Measurements from ENCODE around the gene MAD1L1.

The MAD1L1 gene

GRCh38 chr7:2044883-2045471 is 187.8 kb downstream of the MAD1L1 start:
- Histone ChIP-seq H3K9me2 (replicated peaks; ENCODE audit: insufficient read depth, low read length) (no peaks in the 10 kb centered on the region), H4K20me1 (ENCODE audit: low read depth, low read length) (no peaks in the 10 kb centered on the region), H3F3A (ENCODE audit: insufficient read depth) (no peaks in the 10 kb centered on the region), H3K27ac (ENCODE audit: low read depth, low read length) (no peak overlapping the region), H3K9me3 (ENCODE audit: insufficient read depth, low read length) (no peaks in the 10 kb centered on the region), H2AFZ (ENCODE audit: low read depth, low read length, severe bottlenecking) (no peak overlapping the region), H3K9ac (ENCODE audit: low read length) (no peak overlapping the region), H3K36me3 (ENCODE audit: low read length) (no peaks in the 10 kb centered on the region), H3K79me2 (ENCODE audit: insufficient read depth, low read length) (no peaks in the 10 kb centered on the region), H3K27me3 (ENCODE audit: low read length) (no peaks in the 10 kb centered on the region), H3K4me3 (ENCODE audit: insufficient read depth, low read length, poor library complexity, severe bottlenecking) (no peak overlapping the region), H3K4me2 (ENCODE audit: low read depth, low read length, poor library complexity, severe bottlenecking) (no peak overlapping the region)
- no peak for TF ChIP-seq EZH2phosphoT487 (conservative IDR thresholded peaks at IDR 0.05; ENCODE audit: low read length)
- no peak for TF ChIP-seq CTCF (IDR thresholded peaks at IDR 0.05; ENCODE audit: insufficient read depth, low read length, poor library complexity, severe bottlenecking)

- Histone ChIP-seq H3K36me3 (ENCODE audit: low read length) (no peaks in the 10 kb centered on the region), H3K4me2 (ENCODE audit: low read depth, low read length, poor library complexity, severe bottlenecking) (no peak overlapping the region)
Measured at GRCh38 chr7:2044311-2044882, 188.3 kb downstream of the MAD1L1 start.

GRCh38 chr7:2043316-2044039 is 189.3 kb downstream of the MAD1L1 start:
- Histone ChIP-seq H3K9me3 (ENCODE audit: insufficient read depth, low read length) (no peaks in the 10 kb centered on the region), H3K79me2 (ENCODE audit: insufficient read depth, low read length) (no peaks in the 10 kb centered on the region), H3K4me3 (ENCODE audit: insufficient read depth, low read length, poor library complexity, severe bottlenecking) (no peak overlapping the region), H3K27ac (ENCODE audit: low read depth, low read length) (no peak overlapping the region), H3K9ac (ENCODE audit: low read length) (no peak overlapping the region), H3F3A (ENCODE audit: insufficient read depth) (no peaks in the 10 kb centered on the region), H3K36me3 (ENCODE audit: low read length) (no peaks in the 10 kb centered on the region), H3K4me2 (ENCODE audit: low read depth, low read length, poor library complexity, severe bottlenecking) (no peak overlapping the region), H3K27me3 (ENCODE audit: low read length) (no peaks in the 10 kb centered on the region), H2AFZ (ENCODE audit: low read depth, low read length, severe bottlenecking) (no peak overlapping the region), H3K9me2 (replicated peaks; ENCODE audit: insufficient read depth, low read length) (no peaks in the 10 kb centered on the region), H4K20me1 (ENCODE audit: low read depth, low read length) (no peaks in the 10 kb centered on the region)
- TF ChIP-seq CTCF (IDR thresholded peaks at IDR 0.05; ENCODE audit: insufficient read depth, low read length, poor library complexity, severe bottlenecking) = no peak
- TF ChIP-seq EZH2phosphoT487 (conservative IDR thresholded peaks at IDR 0.05; ENCODE audit: low read length) = no peak

More at GRCh38 chr7:2044311-2044882, 188.3 kb downstream of the MAD1L1 start:
- Histone ChIP-seq H3K27me3 (ENCODE audit: low read length) (no peaks in the 10 kb centered on the region), H3F3A (ENCODE audit: insufficient read depth) (no peaks in the 10 kb centered on the region), H3K9ac (ENCODE audit: low read length) (no peak overlapping the region), H3K79me2 (ENCODE audit: insufficient read depth, low read length) (no peaks in the 10 kb centered on the region), H3K4me3 (ENCODE audit: insufficient read depth, low read length, poor library complexity, severe bottlenecking) (no peak overlapping the region), H2AFZ (ENCODE audit: low read depth, low read length, severe bottlenecking) (no peak overlapping the region), H3K9me3 (ENCODE audit: insufficient read depth, low read length) (no peaks in the 10 kb centered on the region), H4K20me1 (ENCODE audit: low read depth, low read length) (no peaks in the 10 kb centered on the region), H3K27ac (ENCODE audit: low read depth, low read length) (no peak overlapping the region), H3K9me2 (replicated peaks; ENCODE audit: insufficient read depth, low read length) (no peaks in the 10 kb centered on the region)
- no peak for TF ChIP-seq CTCF (IDR thresholded peaks at IDR 0.05; ENCODE audit: insufficient read depth, low read length, poor library complexity, severe bottlenecking)
- no peak for TF ChIP-seq EZH2phosphoT487 (conservative IDR thresholded peaks at IDR 0.05; ENCODE audit: low read length)
